NCI-H2107 treated with DMSO at 0.1 percent for 48 hours (cell line): ENCODE data around the gene HIBADH.

ENCODE experiments used
- DNase-seq: peaks from one replicate; lab custom pipeline; 2025; ENCODE audit not compliant: unreplicated experiment; lab: John Stamatoyannopoulos, UW

HIBADH gene

GRCh38 chr7:27662490-27663205 lies at the start of gene HIBADH:
Gene HIBADH (minus strand): TSS chr7:27662883. CDS start chr7:27662788, 95 bp downstream.
- DNase-seq: peak; percentile 98

DNA sequence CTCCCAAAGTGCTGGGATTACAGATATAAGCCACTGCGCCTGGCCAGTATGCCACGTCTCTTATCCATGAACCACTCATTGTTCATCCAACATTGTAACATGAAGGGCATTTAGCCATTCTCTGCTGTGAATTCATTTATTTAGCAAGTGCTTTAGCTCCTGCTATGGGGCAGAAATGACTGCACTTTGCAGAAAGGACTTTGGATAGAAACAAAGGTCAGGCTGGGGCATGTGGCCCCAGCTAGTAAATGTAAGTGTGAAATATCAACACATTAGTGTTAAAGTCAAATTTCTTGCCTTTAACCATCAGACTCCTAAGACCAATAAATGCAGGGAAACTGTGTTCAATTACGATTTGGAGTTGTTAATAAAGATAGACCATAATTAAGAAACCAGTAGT lies 49.5 kb upstream of the HIBADH start:
- no peak for DNase-seq

DNA sequence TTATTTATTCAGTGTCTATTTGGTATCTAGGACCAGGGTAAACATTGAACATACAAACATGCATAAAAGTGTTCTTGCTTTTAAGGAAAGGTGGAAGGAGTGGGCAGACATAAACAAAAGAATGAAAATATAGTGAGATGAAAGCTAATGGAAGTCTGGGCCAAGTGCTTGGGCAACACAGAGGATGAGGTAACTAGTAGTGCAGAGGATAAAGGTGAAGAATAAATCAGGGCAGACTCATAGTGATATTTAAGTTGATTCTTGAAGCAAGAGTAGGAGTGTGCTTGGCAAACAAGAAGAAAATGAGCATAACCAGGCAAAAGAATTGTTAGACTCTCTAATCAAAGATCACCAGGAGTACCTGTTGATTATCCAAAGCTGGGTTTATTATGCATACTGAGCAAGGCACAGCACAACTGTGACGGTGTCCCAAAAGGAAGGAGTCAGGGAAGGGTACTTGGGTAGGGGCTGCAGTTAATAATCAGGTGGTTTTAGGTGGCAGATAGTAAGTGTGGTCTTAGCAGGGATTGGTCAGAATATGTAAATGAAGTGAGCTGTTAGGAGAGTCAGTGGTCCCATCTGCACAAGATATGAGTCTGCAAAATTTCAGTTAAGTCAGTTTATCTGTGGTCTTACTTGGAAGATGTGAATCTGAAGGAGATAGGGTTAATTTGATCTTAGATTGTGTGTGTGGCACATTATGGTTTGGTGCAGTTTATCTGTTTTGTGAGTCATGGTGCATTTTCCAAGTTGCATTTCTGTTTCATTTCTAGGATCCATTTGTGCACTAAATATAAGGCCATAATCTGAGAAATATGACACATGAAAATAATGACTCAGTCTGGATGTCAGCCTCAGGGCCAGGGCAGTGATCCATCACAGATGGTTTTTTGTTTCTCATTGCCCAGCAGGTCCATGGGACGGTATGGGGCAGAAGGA lies 46.7 kb upstream of the HIBADH start:
- no peak for DNase-seq

GRCh38 chr7:27708485-27708884 lies 45.8 kb upstream of the HIBADH start:
- no peak for DNase-seq

DNA sequence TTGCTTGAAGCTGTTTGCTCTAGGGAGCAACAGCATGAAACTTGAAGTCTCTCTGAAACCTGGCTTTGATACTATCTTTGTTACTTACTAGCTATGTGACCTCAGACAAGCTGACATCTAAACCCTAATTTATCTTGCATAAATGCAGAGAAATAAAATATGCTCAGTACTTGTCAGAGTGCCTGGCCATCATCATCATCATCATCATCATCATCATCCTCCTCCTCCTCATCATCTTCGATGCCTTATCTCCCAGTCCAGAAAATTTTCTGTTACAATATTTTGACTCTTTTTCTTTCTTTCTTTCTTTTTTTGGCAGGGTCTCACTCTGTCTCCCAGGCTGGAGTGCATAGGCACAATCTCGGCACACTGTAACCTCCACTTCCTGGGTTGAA lies 42.5 kb upstream of the HIBADH start:
- DNase-seq: no peak

DNA sequence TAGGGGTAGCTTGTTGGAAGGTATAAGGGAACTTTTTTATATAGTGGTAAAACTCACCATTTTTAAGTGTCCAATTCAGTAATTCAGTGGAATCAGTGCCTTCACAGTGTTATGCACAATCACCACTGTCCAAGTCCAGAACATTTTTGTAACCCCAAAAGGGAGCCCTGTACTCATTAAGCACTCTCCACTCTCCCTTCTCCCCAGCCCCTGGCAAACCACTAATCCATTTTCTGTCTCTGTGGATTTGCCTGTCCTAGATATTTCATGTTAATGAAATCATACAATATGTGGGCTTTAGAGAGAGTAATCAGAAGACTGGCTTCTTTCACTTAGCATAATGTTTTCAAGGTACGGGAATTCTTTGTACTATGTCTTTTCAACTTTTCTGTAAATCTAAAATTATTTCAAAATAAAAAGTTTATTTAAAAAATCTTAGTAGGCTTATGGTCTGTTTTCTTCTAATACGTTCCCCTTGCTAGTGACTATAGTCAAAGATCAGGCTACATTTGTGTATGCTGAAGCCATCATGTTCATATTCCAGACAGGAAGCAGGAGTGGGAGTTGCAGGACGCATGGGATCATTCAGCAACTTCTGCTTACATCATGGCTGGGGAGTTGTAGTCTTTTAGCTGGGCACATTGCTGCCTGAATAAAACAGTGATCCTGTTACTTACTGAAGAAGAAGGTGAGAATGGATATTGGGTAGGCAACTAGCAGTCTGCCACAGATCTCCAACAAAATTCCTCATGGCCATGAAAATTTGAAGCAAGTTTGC lies 41.9 kb upstream of the HIBADH start:
- no peak for DNase-seq

- DNase-seq: no peak
Observed at GRCh38 chr7:27703181-27703580, 40.5 kb upstream of the HIBADH start.

DNA sequence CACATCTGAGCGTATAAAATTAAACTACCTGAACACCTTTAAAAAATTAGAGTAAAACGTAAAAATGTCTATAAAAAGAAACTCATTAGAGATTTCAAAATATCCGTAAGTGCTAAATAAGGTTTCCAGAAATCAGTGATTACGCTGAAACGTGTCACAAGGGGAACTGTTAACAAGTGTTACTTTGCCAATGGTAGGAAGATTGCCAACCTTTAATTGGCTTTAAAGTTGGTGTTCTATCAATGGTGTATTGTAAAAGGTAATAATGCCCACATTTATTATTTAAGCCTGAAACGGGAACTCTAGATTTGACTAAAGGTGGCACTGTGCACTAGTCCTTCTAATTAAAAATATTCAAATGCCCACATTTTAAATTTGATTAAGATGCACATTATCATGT lies 37.8 kb upstream of the HIBADH start:
- DNase-seq: no peak

DNA sequence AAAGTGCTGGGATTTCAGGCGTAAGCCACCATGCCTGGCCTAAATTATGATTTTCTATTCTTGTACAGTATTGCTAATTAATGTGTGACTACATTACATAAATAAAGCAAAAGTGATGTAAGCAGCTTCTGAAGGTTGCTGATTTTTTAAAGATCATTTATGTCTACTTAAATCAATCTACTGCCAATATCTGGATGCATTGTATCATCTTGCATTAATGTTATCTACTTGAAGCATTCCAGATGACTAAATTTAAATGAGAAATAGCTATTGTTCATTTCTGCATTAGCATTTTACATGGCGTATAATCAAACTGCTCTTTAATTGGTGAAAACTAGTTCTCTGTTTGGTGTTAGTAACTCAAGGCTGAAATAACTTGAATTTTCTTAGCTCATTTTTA lies 37.1 kb upstream of the HIBADH start:
- DNase-seq: no peak

- no peak for DNase-seq
Observed at GRCh38 chr7:27697861-27698430, 35.3 kb upstream of the HIBADH start.

DNA sequence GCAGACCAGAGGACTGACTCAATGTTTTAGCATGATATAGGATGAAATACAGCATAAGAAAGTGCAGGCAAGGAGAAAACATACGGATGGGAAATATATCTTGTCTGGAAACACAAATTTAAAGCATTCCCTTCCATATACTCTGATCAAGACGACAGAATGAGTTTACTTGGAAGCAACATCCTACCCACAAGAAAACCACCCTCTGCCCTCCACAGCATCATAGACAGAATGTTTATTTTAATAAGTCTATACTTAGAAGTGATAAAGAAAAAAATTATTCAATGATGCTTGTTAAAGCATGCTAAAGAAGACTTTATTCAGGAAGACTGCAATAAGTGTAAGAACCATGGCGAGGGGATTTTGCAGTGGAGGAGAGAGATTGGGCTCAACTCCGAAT lies 32.4 kb upstream of the HIBADH start:
- no peak for DNase-seq

GRCh38 chr7:27693794-27694193 lies 31.1 kb upstream of the HIBADH start:
- DNase-seq: no peak

DNA sequence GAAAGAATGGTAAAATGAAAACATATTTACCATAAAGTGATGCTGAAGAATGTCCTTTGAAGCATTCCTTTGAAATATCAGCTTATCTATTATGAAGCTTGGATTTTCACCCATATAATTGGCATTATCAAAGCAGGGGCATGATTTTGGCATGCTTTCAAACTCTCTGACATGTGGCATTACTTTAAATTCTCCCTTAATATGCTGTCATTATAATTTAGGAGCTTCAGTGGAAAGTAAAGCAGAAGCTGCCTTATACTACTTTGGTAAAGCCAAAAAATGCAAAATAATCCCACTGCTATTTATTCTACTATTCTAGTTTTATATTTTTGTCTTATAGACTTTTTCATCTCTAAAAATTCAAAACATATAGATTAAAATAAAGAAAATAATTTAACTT lies 28.0 kb upstream of the HIBADH start:
- no peak for DNase-seq

- peak; percentile 49 for DNase-seq
Observed at GRCh38 chr7:27689591-27690164, 27.0 kb upstream of the HIBADH start.

DNA sequence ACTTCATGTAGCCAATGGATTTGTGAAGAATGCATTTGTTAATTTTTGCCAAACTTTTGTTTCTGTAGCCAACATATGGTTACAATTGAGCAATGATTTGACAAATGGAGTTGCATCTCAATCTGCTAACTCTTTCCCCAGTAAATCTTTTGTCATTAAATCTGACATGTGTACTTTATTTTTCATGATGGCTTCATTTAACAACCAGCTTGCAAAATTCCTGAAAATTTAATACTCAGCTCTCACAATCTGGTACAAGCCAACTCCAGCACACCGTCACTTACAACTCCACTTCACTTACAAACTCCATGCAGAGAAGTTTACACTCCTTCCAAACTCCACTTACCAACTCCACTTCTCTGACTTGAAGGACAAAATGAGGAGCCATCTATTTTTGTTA lies 26.5 kb upstream of the HIBADH start:
- no peak for DNase-seq

- no peak for DNase-seq
Observed at GRCh38 chr7:27688646-27689045, 26.0 kb upstream of the HIBADH start.

GRCh38 chr7:27688056-27688455 lies 25.4 kb upstream of the HIBADH start:
- no peak for DNase-seq

DNA sequence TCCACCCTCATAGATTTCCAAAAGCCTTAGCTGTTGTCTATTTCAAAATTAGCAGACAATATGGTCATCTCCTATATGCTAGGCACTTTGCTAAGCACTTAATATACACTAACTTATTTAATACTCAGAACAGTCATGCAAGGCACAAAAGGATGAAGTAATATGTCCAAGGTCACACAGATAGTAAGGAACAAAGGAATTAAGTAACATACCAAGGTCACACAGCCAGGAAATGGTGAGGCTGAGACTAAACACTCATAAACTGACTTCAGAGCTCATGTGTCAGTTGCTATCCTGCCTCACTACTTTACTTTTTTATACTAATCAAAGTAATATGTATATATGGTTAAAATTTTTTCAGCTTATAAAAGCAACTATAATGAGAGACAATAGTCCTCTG lies 23.6 kb upstream of the HIBADH start:
- no peak for DNase-seq

GRCh38 chr7:27685893-27686292 lies 23.2 kb upstream of the HIBADH start:
- no peak for DNase-seq

- no peak for DNase-seq
Observed at GRCh38 chr7:27685209-27685608, 22.5 kb upstream of the HIBADH start.

DNA sequence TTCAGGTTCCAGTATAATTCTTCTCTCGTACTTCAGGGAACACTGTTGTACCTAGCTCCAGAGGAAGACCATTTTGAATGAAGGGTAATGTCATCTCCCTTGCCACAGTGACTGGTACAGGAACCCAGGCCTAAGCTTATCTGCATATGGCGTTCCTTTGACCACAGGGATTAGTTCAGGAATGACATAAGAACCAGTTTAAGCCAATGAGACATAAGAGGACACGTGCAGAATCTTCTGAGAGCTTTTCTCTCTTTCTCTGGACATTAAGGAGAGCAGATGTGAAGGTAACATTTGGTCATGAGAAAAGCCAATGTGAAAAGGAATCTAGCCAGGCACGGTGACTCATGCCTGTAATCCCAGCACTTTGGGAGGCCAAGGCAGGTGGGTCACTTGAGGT lies 21.8 kb upstream of the HIBADH start:
- DNase-seq: no peak
